Cerebellar nuclear complex (tissue), 1 donor: ENCODE results near the gene ADGRD1.

Experiments
- DNase-seq, 2 experiments: peaks; one replicate each; lab custom pipeline; 2025; lab: John Stamatoyannopoulos, UW

Gene ADGRD1

GRCh38 chr12:131137009-131137835 lies 183.5 kb downstream of the ADGRD1 start:
- no peak for DNase-seq

- no peak for DNase-seq
These were observed 184.3 kb downstream of the ADGRD1 start for GRCh38 chr12:131137836-131138637.

- DNase-seq, result no peak
These were observed 185.1 kb downstream of the ADGRD1 start for GRCh38 chr12:131138638-131139362.

- no peak for DNase-seq
These were observed 185.8 kb downstream of the ADGRD1 start for GRCh38 chr12:131139363-131140068.

- no peak for DNase-seq
These were observed 186.3 kb downstream of the ADGRD1 start for GRCh38 chr12:131140069-131140435.

GRCh38 chr12:131140697-131141096 lies 187.0 kb downstream of the ADGRD1 start:
- DNase-seq, result no peak

- DNase-seq, result no peak
These were observed 187.8 kb downstream of the ADGRD1 start for GRCh38 chr12:131141514-131141913.

GRCh38 chr12:131142891-131143657 lies 189.4 kb downstream of the ADGRD1 start:
- DNase-seq, result no peak

- no peak for DNase-seq
These were observed 192.5 kb downstream of the ADGRD1 start for GRCh38 chr12:131146173-131146675.

- no peak for DNase-seq
These were observed 193.6 kb downstream of the ADGRD1 start for GRCh38 chr12:131147293-131147692.

GRCh38 chr12:131147894-131148293 lies 194.2 kb downstream of the ADGRD1 start:
- DNase-seq, result no peak

- no peak for DNase-seq
These were observed 198.0 kb downstream of the ADGRD1 start for GRCh38 chr12:131151558-131152345.

- DNase-seq, result no peak
These were observed 198.9 kb downstream of the ADGRD1 start for GRCh38 chr12:131152587-131152986.

- no peak for DNase-seq
These were observed 199.3 kb downstream of the ADGRD1 start for GRCh38 chr12:131153016-131153415.

- DNase-seq, result no peak
These were observed 200.2 kb downstream of the ADGRD1 start for GRCh38 chr12:131153956-131154355.

- no peak for DNase-seq
These were observed 201.4 kb downstream of the ADGRD1 start for GRCh38 chr12:131155131-131155530.

GRCh38 chr12:131157743-131158142 lies 204.0 kb downstream of the ADGRD1 start:
- DNase-seq, result no peak

GRCh38 chr12:131159660-131160059 lies 206.0 kb downstream of the ADGRD1 start:
- no peak for DNase-seq

GRCh38 chr12:131162113-131162512 lies 208.4 kb downstream of the ADGRD1 start:
- no peak for DNase-seq

- no peak for DNase-seq
These were observed 209.6 kb downstream of the ADGRD1 start for GRCh38 chr12:131163189-131163738.
